Retina (tissue), 1 donor: ENCODE measurements around the gene KATNB1.
"Not testable (repeated sequence)": the region's sequence is repeated elsewhere in the genome, so short reads cannot be mapped to it uniquely, and the experiment has no call there.

Experiments used
- DNase-seq: peaks from one replicate; pipeline ENCODE4 v3.0.0-alpha.2; 2016

KATNB1 gene

GRCh38 chr16:57703416-57704010 is 32.1 kb upstream of the KATNB1 start:
- DNase-seq, result no peak

GRCh38 chr16:57704011-57704904 is 31.3 kb upstream of the KATNB1 start:
- no peak for DNase-seq

GRCh38 chr16:57704905-57705852 is 30.4 kb upstream of the KATNB1 start:
- DNase-seq, result no peak

GRCh38 chr16:57706717-57707116 is 28.9 kb upstream of the KATNB1 start:
- no peak for DNase-seq

- DNase-seq, result no peak
These were observed 28.2 kb upstream of the KATNB1 start for GRCh38 chr16:57707331-57707730.

- no peak for DNase-seq
These were observed 27.4 kb upstream of the KATNB1 start for GRCh38 chr16:57708168-57708567.

GRCh38 chr16:57709663-57710062 is 25.9 kb upstream of the KATNB1 start:
- no peak for DNase-seq

- DNase-seq, result no peak
These were observed 24.2 kb upstream of the KATNB1 start for GRCh38 chr16:57711346-57711745.

GRCh38 chr16:57711993-57712392 is 23.6 kb upstream of the KATNB1 start:
- no peak for DNase-seq

GRCh38 chr16:57712569-57712968 is 23.0 kb upstream of the KATNB1 start:
- DNase-seq, result not testable (repeated sequence)

- no peak for DNase-seq
These were observed 22.0 kb upstream of the KATNB1 start for GRCh38 chr16:57713596-57713995.

GRCh38 chr16:57714047-57714446 is 21.5 kb upstream of the KATNB1 start:
- no peak for DNase-seq

GRCh38 chr16:57720142-57720575 is 15.4 kb upstream of the KATNB1 start:
- no peak for DNase-seq

- no peak for DNase-seq
These were observed 14.0 kb upstream of the KATNB1 start for GRCh38 chr16:57721356-57722209.

GRCh38 chr16:57722210-57722499 is 13.4 kb upstream of the KATNB1 start:
- no peak for DNase-seq

GRCh38 chr16:57722651-57723050 is 12.9 kb upstream of the KATNB1 start:
- no peak for DNase-seq

- DNase-seq, result no peak
These were observed 12.4 kb upstream of the KATNB1 start for GRCh38 chr16:57723170-57723569.

GRCh38 chr16:57724531-57724930 is 11.0 kb upstream of the KATNB1 start:
- DNase-seq, result no peak

- DNase-seq, result no peak
These were observed 10.4 kb upstream of the KATNB1 start for GRCh38 chr16:57725151-57725550.

GRCh38 chr16:57725554-57725953 is 10.0 kb upstream of the KATNB1 start:
- no peak for DNase-seq

GRCh38 chr16:57725976-57726375 is 9.6 kb upstream of the KATNB1 start:
- no peak for DNase-seq

GRCh38 chr16:57726433-57726947 is 9.1 kb upstream of the KATNB1 start:
- DNase-seq, result no peak
